ENCODE measurements around the gene RABIF.

RABIF gene

DNA sequence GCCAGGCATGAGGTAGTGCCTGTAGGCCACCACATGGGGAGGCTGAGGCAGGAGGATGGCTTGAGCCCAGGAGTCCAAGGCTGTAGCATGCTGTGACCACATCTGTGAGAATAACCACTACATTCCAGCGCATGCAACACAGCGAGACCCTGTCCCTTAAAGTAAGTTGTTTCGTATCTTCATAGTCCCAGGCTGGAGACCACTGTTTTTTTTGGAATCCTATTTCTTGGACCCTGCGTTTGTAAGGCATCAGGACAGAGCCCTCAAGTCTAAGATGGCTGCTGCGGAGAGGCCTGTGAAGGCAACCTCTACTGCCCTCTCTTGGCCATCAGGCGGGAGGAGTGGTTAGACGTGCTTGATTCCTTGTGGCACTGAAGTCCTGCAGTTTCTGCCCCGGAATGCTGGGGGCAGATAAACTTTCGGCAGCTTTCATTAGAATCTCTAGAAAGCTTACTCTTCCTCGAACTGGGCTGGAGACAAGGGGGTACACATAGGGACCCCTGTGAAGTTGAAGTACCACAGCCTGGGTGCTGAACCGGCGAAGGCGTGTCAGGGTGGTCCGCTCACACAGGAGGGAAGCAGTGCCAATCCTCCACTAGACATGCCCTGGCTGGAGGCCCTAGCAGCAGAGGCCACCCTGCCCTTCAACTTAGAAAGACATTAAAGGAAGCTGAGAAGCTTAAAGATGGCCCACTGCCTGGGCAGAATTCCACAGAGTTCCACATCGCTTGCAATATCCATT is 36.6 kb downstream of the RABIF start:
- Histone ChIP-seq H4K20me1 (ENCODE audit: insufficient read depth, low read length) (no peaks in the 10 kb centered on the region), H3K79me2 (ENCODE audit: insufficient read depth, low read length) (no peaks in the 10 kb centered on the region), H2AFZ (ENCODE audit: low read depth, low read length) (peak overlapping the region; percentile 69), H3K9ac (ENCODE audit: low read depth, low read length) (no peak overlapping the region), H3K27me3 (ENCODE audit: insufficient read depth, low read length, poor library complexity) (no peaks in the 10 kb centered on the region), H3K4me1 (ENCODE audit: insufficient read depth, low read length) (no peaks in the 10 kb centered on the region), H3K4me2 (ENCODE audit: insufficient read depth, low read length) (no peak overlapping the region), H3K27ac (ENCODE audit: low read length) (no peak overlapping the region), H3K36me3 (ENCODE audit: insufficient read depth, low read length) (no peaks in the 10 kb centered on the region), H3K9me3 (ENCODE audit: insufficient read depth, low read length, severe bottlenecking) (no peaks in the 10 kb centered on the region), H3K4me3 (ENCODE audit: low read depth in 1 of 2, low read length in 2 of 2) (no peak overlapping the region)
- ATAC-seq (ENCODE audit: insufficient read depth, low read depth) (peak; percentile 72), DNase-seq (peak; percentile 32)
- TF ChIP-seq EZH2 (IDR thresholded peaks at IDR 0.05; ENCODE audit: borderline replicate concordance, low read depth, low read length, severe bottlenecking) (no peak), CTCF (IDR thresholded peaks at IDR 0.05; ENCODE audit: borderline replicate concordance, extremely low read depth, low read length, poor library complexity, severe bottlenecking) (peak; percentile 57)

DNA sequence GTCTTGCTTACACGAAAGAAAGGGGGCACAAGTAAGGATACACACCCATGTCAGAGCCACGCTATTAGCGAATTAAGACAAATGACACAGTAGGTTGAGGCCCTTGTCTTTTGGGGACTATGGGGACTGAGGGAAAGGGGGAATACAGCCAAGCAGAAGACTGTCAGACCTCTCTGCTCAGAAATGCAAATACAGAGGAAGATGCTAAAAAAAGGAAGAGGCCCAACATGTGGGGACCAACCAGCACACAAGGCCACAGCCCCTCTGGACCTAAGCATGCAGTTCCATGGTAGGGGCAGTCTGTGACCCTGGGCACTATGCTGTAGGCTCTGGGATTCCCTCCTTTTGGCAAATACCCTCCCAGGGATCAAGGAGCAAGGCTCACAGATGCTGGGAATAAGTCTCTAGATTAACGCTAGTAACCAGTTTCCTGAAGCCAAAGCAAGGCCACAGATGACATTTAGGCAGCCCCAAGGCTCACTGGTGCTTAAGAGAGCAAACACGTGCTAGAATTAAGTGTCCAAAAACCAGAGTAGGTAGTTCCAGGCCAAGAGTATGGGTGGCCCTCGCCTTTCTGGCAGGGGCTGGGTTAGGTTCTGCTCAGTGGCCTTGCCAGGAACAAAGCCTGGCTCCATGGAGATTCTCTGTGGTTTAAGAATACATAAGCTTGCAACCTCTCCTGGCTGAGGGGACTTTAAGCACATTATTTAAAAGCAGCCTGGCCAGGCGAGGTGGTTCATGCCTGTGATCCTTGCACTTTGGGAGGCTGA is 38.2 kb downstream of the RABIF start:
- no peak overlapping the region for H3K4me2 ChIP-seq (ENCODE audit: insufficient read depth, low read length)
- no peak for TF ChIP-seq EZH2 (IDR thresholded peaks at IDR 0.05; ENCODE audit: borderline replicate concordance, low read depth, low read length, severe bottlenecking)
- TF ChIP-seq CTCF (IDR thresholded peaks at IDR 0.05; ENCODE audit: borderline replicate concordance, extremely low read depth, low read length, poor library complexity, severe bottlenecking), result no peak
- H3K9ac ChIP-seq (ENCODE audit: low read depth, low read length), result no peak overlapping the region
- ATAC-seq (ENCODE audit: insufficient read depth, low read depth) (no peak), DNase-seq (no peak)
- no peaks in the 10 kb centered on the region for H3K36me3 ChIP-seq (ENCODE audit: insufficient read depth, low read length)
- H3K9me3 ChIP-seq (ENCODE audit: insufficient read depth, low read length, severe bottlenecking), result no peaks in the 10 kb centered on the region
- H3K4me1 ChIP-seq (ENCODE audit: insufficient read depth, low read length), result no peaks in the 10 kb centered on the region
- H3K4me3 ChIP-seq (ENCODE audit: low read depth in 1 of 2, low read length in 2 of 2), result no peak overlapping the region
- H2AFZ ChIP-seq (ENCODE audit: low read depth, low read length), result no peak overlapping the region
- H3K27ac ChIP-seq (ENCODE audit: low read length), result no peak overlapping the region
- no peaks in the 10 kb centered on the region for H3K79me2 ChIP-seq (ENCODE audit: insufficient read depth, low read length)
- H4K20me1 ChIP-seq (ENCODE audit: insufficient read depth, low read length), result no peaks in the 10 kb centered on the region
- H3K27me3 ChIP-seq (ENCODE audit: insufficient read depth, low read length, poor library complexity), result peaks cover 2% of the 10 kb centered on the region

GRCh38 chr1:202848191-202848542 is 40.8 kb downstream of the RABIF start:
- Histone ChIP-seq H3K9me3 (ENCODE audit: insufficient read depth, low read length, severe bottlenecking) (no peaks in the 10 kb centered on the region), H3K4me2 (ENCODE audit: insufficient read depth, low read length) (no peak overlapping the region), H3K4me3 (ENCODE audit: low read depth in 1 of 2, low read length in 2 of 2) (no peak overlapping the region), H3K9ac (ENCODE audit: low read depth, low read length) (no peak overlapping the region), H3K27ac (ENCODE audit: low read length) (no peak overlapping the region), H4K20me1 (ENCODE audit: insufficient read depth, low read length) (no peaks in the 10 kb centered on the region), H2AFZ (ENCODE audit: low read depth, low read length) (no peak overlapping the region), H3K27me3 (ENCODE audit: insufficient read depth, low read length, poor library complexity) (peaks cover 6% of the 10 kb centered on the region), H3K4me1 (ENCODE audit: insufficient read depth, low read length) (no peaks in the 10 kb centered on the region), H3K36me3 (ENCODE audit: insufficient read depth, low read length) (no peaks in the 10 kb centered on the region), H3K79me2 (ENCODE audit: insufficient read depth, low read length) (no peaks in the 10 kb centered on the region)
- TF ChIP-seq CTCF (IDR thresholded peaks at IDR 0.05; ENCODE audit: borderline replicate concordance, extremely low read depth, low read length, poor library complexity, severe bottlenecking) (no peak), EZH2 (IDR thresholded peaks at IDR 0.05; ENCODE audit: borderline replicate concordance, low read depth, low read length, severe bottlenecking) (no peak)
- no peak for ATAC-seq (ENCODE audit: insufficient read depth, low read depth)
- DNase-seq, result no peak

All from DND-41 (cell line).